ENCODE measurements around the gene TTLL6.

DNA sequence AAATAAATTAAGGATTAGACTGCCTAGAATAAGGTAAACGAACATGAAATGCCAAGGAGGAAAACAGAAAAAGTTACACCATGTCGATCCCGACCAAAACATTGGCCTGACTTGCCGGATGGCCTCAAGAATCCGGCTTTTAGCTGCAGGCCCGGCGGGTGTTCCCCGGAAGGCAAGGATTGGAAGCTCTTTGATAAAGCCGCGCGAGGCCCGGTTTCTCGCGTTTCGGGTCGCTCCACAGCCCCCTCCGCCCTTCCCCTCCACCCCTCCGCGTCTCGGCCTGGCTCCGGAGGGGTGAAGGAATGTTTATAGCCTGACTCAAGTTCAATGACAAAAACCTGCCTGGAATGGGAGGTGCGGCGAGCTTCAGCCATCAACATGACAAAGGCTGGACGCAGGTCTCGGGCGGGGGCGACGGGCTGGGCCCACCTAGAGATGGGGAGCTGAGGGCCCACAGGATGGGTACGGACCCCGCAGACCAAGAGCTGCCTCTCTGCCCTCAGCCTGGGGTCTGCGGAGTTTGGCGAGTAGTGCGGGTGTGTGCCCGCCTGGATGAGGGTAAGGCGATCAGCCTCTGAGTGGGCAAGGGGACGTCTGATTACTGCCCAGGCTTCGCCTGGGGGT, 97.3 kb downstream of the TTLL6 start:
- TF ChIP-seq, protein P1, sequence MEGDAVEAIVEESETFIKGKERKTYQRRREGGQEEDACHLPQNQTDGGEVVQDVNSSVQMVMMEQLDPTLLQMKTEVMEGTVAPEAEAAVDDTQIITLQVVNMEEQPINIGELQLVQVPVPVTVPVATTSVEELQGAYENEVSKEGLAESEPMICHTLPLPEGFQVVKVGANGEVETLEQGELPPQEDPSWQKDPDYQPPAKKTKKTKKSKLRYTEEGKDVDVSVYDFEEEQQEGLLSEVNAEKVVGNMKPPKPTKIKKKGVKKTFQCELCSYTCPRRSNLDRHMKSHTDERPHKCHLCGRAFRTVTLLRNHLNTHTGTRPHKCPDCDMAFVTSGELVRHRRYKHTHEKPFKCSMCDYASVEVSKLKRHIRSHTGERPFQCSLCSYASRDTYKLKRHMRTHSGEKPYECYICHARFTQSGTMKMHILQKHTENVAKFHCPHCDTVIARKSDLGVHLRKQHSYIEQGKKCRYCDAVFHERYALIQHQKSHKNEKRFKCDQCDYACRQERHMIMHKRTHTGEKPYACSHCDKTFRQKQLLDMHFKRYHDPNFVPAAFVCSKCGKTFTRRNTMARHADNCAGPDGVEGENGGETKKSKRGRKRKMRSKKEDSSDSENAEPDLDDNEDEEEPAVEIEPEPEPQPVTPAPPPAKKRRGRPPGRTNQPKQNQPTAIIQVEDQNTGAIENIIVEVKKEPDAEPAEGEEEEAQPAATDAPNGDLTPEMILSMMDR (tag by site-specific recombination; IDR thresholded peaks at IDR 0.05): no peak
- TF ChIP-seq ZNF510 (tag by site-specific recombination; IDR thresholded peaks at IDR 0.05; ENCODE audit: insufficient replicate concordance) (no peak), ZNF785 (tag by site-specific recombination; IDR thresholded peaks at IDR 0.05) (no peak), OVOL3 (tag by site-specific recombination; IDR thresholded peaks at IDR 0.05) (no peak), ZNF747 (tag by site-specific recombination; IDR thresholded peaks at IDR 0.05) (no peak), ZFP37 (tag by site-specific recombination; IDR thresholded peaks at IDR 0.05) (no peak), BCL11A (tag by site-specific recombination; IDR thresholded peaks at IDR 0.05; ENCODE audit: low read depth) (no peak), YY1 (tag by site-specific recombination; IDR thresholded peaks at IDR 0.05) (no peak)
- TF ChIP-seq, protein P2, sequence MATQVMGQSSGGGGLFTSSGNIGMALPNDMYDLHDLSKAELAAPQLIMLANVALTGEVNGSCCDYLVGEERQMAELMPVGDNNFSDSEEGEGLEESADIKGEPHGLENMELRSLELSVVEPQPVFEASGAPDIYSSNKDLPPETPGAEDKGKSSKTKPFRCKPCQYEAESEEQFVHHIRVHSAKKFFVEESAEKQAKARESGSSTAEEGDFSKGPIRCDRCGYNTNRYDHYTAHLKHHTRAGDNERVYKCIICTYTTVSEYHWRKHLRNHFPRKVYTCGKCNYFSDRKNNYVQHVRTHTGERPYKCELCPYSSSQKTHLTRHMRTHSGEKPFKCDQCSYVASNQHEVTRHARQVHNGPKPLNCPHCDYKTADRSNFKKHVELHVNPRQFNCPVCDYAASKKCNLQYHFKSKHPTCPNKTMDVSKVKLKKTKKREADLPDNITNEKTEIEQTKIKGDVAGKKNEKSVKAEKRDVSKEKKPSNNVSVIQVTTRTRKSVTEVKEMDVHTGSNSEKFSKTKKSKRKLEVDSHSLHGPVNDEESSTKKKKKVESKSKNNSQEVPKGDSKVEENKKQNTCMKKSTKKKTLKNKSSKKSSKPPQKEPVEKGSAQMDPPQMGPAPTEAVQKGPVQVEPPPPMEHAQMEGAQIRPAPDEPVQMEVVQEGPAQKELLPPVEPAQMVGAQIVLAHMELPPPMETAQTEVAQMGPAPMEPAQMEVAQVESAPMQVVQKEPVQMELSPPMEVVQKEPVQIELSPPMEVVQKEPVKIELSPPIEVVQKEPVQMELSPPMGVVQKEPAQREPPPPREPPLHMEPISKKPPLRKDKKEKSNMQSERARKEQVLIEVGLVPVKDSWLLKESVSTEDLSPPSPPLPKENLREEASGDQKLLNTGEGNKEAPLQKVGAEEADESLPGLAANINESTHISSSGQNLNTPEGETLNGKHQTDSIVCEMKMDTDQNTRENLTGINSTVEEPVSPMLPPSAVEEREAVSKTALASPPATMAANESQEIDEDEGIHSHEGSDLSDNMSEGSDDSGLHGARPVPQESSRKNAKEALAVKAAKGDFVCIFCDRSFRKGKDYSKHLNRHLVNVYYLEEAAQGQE (tag by site-specific recombination; IDR thresholded peaks at IDR 0.05): no peak

Measured in HEK293 (cell line).